Dedifferentiated amniotic fluid mesenchymal stem cell (primary cell): ENCODE data around the gene CGN.

Experiments
- DNase-seq: peaks from one replicate; pipeline ENCODE4 v3.0.0-alpha.2; 2016; ENCODE audit errors: extremely low spot score

Gene CGN

DNA sequence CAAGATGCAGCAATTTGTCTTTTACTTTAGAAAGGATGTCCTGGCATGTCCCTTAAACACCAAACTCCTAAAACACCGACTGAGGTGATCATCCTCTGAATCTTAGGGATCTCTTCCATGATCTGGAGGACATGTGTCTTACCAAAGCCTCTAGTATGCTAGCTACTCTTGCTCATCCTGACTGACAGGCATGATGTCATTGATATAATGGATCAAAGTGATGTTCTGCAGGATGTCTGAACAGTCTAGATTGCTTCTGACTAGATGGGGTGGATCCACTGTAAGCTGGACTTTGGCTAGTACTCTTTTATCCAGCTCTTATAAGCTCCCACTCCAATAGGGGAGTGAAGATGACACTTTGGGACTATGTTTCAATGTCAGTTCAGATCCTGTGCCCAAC is 11.3 kb upstream of the CGN start:
- no peak for DNase-seq

DNA sequence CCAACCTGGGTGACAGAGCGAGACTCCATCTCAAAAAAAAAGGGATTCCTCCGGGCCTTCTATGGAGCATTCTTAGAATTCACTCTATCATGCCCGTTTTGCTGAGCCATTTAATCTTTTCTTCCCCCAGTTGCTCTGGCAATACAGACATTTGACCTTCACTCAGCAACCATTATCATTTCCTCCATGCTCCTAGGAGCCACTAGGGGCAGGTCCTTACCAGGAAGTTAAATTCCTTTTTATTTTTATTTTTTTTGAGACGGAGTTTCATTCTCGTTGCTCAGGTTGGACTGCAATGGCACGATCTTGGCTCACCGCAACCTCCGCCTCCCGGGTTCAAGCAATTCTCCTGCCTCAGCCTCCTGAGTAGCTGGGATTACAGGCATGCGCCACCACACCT is 9.7 kb upstream of the CGN start:
- no peak for DNase-seq

GRCh38 chr1:151502035-151502700 is 9.0 kb upstream of the CGN start:
- no peak for DNase-seq

GRCh38 chr1:151502859-151503780 is 8.1 kb upstream of the CGN start:
- DNase-seq = no peak

DNA sequence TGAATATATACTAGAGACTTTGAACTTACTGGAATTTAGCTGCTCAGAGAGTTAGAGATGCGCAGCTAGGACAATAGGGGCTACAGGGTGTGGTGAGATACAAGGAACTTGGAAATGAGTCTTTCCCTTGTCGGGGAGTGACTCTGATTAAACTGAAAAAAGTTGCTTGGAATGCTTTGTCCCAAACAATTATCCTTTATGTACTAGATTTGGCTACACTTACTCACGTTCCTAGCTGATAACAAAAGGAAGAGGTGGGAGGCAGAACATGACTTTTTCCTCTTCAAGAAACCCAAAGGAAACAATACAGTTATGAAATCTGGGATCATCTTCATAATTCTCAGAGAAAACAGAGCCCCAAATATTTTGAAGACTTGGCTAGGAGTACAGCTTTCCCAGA is 6.9 kb upstream of the CGN start:
- DNase-seq = no peak

- DNase-seq = no peak
Measured at GRCh38 chr1:151504759-151505158, 6.4 kb upstream of the CGN start.

GRCh38 chr1:151508833-151509232 is 2.4 kb upstream of the CGN start:
- DNase-seq = no peak

- DNase-seq = no peak
Measured at GRCh38 chr1:151509350-151510019, 1.7 kb upstream of the CGN start.

DNA sequence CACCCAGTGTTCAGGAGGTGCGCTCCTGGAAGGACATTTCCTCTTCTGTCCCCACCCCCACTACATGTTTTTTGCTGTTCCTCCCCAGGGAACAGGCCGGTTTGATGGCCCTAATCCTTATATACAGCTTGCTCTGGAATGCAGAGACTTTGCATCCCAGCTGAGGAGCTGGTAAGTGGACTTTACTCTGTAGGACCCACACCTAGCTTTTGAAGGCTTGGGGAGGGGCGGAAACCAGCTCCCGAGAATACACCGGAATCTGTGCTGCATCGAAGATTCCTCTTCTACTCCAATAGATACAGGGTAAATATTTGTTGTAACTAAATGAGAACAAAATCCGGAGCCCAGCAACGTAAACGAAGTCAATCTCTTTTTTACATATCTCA is 1.2 kb upstream of the CGN start:
- no peak for DNase-seq

GRCh38 chr1:151510614-151510956 is 602 bp upstream of the CGN start:
- DNase-seq = no peak

DNA sequence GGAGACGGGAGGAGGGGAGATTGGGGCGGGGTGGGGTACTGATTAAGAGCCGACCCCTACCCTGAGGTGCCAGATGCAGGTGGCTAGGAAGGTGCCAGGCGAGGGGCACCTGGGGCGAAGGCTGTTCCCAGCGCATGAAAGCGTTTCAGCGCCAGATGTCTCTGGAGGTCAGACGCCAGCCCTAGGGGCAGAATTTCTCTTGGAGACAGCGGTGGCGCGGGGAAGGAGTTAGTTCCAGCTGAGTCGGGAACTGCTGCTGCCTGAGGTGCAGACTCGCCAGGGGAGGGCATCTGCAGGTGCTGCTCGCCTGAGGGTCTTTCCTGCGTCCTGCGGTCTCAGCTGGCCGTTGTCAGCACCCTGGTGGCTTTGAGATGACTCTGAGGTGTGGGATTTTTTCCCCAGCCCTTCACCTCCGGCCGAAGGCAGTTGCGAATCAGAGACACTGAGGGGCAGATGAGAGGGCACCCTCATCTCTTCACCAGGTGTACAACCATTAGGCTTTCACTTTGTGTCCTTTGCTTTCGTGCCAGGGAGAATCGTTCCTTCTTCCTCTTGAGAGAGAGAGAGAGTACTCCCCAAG is 539 bp downstream of the CGN start:
- DNase-seq = no peak

- no peak for DNase-seq
Measured at GRCh38 chr1:151512326-151512725, 1.1 kb downstream of the CGN start.

- DNase-seq = no peak
Measured at GRCh38 chr1:151512801-151513625, 1.8 kb downstream of the CGN start.

DNA sequence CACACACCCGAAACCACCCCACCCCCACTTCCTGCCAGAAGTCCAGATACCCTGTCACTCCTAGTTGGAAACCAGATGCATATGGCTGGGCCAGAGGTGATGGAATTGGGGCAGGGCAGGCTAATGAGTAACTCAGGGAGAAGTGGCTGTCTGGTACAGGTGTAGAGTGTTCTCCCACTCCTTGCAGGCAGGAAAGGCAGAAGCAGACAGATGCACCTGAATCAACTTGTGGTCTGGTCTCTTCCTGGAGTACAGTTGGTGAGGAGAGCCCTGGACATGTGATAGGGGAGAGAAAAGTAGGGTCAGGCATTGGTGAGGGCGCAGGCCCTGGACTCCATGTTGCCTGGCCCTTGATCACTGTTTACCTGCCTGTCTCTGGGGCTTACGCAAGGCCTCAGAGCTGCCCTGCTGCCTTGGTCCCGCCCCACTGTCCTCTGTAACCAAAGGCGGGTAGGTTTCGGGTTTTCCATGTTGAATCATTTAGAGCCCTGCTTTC is 2.5 kb downstream of the CGN start:
- DNase-seq = no peak

DNA sequence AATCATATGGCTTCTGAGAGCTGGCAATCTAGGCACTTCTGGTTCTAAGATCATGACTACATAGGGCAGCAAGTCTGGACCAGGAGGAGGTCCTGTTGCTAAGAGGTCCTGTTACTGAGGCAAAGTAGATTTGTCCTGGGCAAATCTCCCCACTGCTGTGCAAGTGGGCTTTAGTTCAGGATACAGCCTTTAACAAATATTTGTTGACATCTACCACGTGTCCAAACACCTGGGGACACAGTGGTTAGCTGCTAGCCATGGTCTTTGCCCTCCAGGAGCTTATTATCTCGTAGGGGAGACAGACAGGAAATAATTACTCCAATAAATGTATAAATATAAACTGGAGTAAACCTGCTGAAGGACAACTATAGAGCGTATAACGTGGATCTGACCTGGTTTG is 3.2 kb downstream of the CGN start:
- DNase-seq = no peak

GRCh38 chr1:151515265-151515664 is 4.1 kb downstream of the CGN start:
- no peak for DNase-seq

DNA sequence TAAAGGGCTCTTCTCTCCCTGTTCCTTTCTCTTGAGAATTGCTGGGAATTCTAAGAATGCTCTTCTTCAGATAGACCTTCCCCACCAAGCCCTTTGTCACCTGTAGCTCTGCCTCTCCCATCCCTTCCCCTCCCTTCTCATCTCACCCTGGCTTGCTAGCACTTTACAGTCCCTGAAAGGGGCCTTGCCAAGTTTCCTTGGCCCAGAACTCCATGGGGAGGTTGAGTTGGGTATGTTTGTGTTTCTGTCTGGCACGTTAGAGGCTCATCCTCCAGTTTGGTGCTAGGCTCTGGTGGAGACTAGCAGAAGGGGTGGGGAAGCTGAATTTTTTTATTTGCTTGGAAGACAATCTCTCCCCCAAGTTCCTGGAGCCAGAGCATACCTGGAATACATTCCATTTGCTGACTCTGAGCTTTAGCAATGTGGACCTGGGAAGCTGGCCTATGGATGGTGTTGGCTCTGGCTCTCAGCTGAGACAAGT is 4.9 kb downstream of the CGN start:
- no peak for DNase-seq

DNA sequence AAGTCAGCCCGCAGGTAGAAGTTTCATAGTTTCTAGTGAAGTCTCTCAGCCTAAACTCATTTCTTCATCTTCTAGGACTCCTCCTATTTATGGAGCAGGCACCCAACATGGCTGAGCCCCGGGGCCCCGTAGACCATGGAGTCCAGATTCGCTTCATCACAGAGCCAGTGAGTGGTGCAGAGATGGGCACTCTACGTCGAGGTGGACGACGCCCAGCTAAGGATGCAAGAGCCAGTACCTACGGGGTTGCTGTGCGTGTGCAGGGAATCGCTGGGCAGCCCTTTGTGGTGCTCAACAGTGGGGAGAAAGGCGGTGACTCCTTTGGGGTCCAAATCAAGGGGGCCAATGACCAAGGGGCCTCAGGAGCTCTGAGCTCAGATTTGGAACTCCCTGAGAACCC is 7.2 kb downstream of the CGN start:
- no peak for DNase-seq

GRCh38 chr1:151518936-151519335 is 7.7 kb downstream of the CGN start:
- no peak for DNase-seq

GRCh38 chr1:151519667-151520066 is 8.5 kb downstream of the CGN start:
- no peak for DNase-seq

- DNase-seq = no peak
Measured at GRCh38 chr1:151520359-151520758, 9.2 kb downstream of the CGN start.
